HG02981 (cell line): ENCODE measurements around the gene OR2AT4.
"Not testable (repeated sequence)": the region's sequence is repeated elsewhere in the genome, so short reads cannot be mapped to it uniquely, and the experiment has no call there.

Experiments used
- ATAC-seq: cut with Tn5 transposase; IDR thresholded peaks from one replicate; pipeline ENCODE4 v1.9.1; 2021; ENCODE audit warnings: mild to moderate bottlenecking, moderate library complexity; ENCODE audit not compliant: unreplicated experiment

Gene OR2AT4

GRCh38 chr11:75068993-75069392 lies 27.7 kb downstream of the OR2AT4 start:
- no peak for ATAC-seq

GRCh38 chr11:75068559-75068958 lies 28.1 kb downstream of the OR2AT4 start:
- ATAC-seq = no peak

- ATAC-seq = no peak
Measured at GRCh38 chr11:75066061-75066460, 30.6 kb downstream of the OR2AT4 start.

GRCh38 chr11:75063741-75064314 lies 32.8 kb downstream of the OR2AT4 start:
- ATAC-seq = no peak

GRCh38 chr11:75059299-75059698 lies 37.4 kb downstream of the OR2AT4 start:
- no peak for ATAC-seq

GRCh38 chr11:75056814-75057213 lies 39.9 kb downstream of the OR2AT4 start:
- ATAC-seq = no peak

- no peak for ATAC-seq
Measured at GRCh38 chr11:75055511-75055910, 41.2 kb downstream of the OR2AT4 start.

GRCh38 chr11:75052457-75052856 lies 44.2 kb downstream of the OR2AT4 start:
- no peak for ATAC-seq

GRCh38 chr11:75051043-75051442 lies 45.6 kb downstream of the OR2AT4 start:
- no peak for ATAC-seq

GRCh38 chr11:75050516-75050915 lies 46.2 kb downstream of the OR2AT4 start:
- ATAC-seq = no peak

- not testable (repeated sequence) for ATAC-seq
Measured at GRCh38 chr11:75049501-75050266, 47.0 kb downstream of the OR2AT4 start.

- ATAC-seq = no peak
Measured at GRCh38 chr11:75047191-75047590, 49.5 kb downstream of the OR2AT4 start.

GRCh38 chr11:75046668-75047067 lies 50.0 kb downstream of the OR2AT4 start:
- not testable (repeated sequence) for ATAC-seq

GRCh38 chr11:75044381-75045170 lies 52.1 kb downstream of the OR2AT4 start:
- not testable (repeated sequence) for ATAC-seq

GRCh38 chr11:75041821-75042220 lies 54.9 kb downstream of the OR2AT4 start:
- ATAC-seq = not testable (repeated sequence)

- no peak for ATAC-seq
Measured at GRCh38 chr11:75041263-75041662, 55.4 kb downstream of the OR2AT4 start.

- no peak for ATAC-seq
Measured at GRCh38 chr11:75040167-75040770, 56.4 kb downstream of the OR2AT4 start.

- no peak for ATAC-seq
Measured at GRCh38 chr11:75035911-75036565, 60.6 kb downstream of the OR2AT4 start.

- no peak for ATAC-seq
Measured at GRCh38 chr11:75035256-75035655, 61.4 kb downstream of the OR2AT4 start.

GRCh38 chr11:75033916-75034315 lies 62.8 kb downstream of the OR2AT4 start:
- ATAC-seq = no peak

- no peak for ATAC-seq
Measured at GRCh38 chr11:75032550-75032935, 64.1 kb downstream of the OR2AT4 start.
